SK-N-SH (cell line): ENCODE measurements around the gene RAPGEF4. TPM values are rescaled to one million over a fixed set of nuclear protein-coding genes. Genes with fewer than 3 reads are reported as not detected.

ENCODE experiments used
- CTCF ChIA-PET: fragments of 300-600, 350-600 bp; formaldehyde crosslinking; extraction: SDS; loops from one replicate; lab custom pipeline; 2021; lab: Yijun Ruan, JAX
- POLR2A ChIA-PET: fragments of 350-600 bp; sonication (Branson Sonifier 250); formaldehyde crosslinking; extraction: SDS; loops from one replicate; lab custom pipeline; 2020; ENCODE audit warnings: antibody characterized with exemption, inconsistent platforms; lab: Yijun Ruan, JAX
- DNase-seq: peaks from one replicate; pipeline ENCODE4 v3.0.0; 2012
- H2AFZ ChIP-seq: fragments of 200-600 bp; sonication (generic); 2 replicates; pipeline ENCODE4 v1.8.1; 2016; ENCODE audit warnings: antibody characterized with exemption, mild to moderate bottlenecking, low read depth
- H3F3A ChIP-seq: fragments of 200-600 bp; sonication (generic); replicated peaks from 2 replicates; pipeline ENCODE3; 2016; ENCODE audit warnings: antibody characterized with exemption, mild to moderate bottlenecking; ENCODE audit not compliant: insufficient read depth
- H3K27ac ChIP-seq, 2 experiments: fragments of 200-500 bp in 1 of 2; fragments of 200-600 bp in 1 of 2; sonication (Bioruptor generic) in 1 of 2; sonication (generic), shearing (Covaris generic) in 1 of 2; 2 replicates each; pipeline versions ENCODE4 v1.5.1 to v1.6.1; 2014 to 2016; ENCODE audit warnings: low read depth in 2 of 2, inconsistent platforms in 1 of 2, low read length in 1 of 2, mild to moderate bottlenecking in 1 of 2, mixed read lengths in 1 of 2
- H3K27me3 ChIP-seq: fragments of 200-600 bp; sonication (generic), shearing (Covaris generic); 2 replicates; pipeline ENCODE4 v1.6.1; 2016; ENCODE audit warnings: mixed run types; ENCODE audit not compliant: insufficient read depth
- H3K36me3 ChIP-seq, 2 experiments: fragments of 200-500 bp in 1 of 2; fragments of 200-600 bp in 1 of 2; sonication (Bioruptor generic) in 1 of 2; sonication (generic) in 1 of 2; replicated peaks in 1 of 2; 2 replicates each; pipeline versions ENCODE3 to v1.5.1; 2014 to 2016; ENCODE audit warnings: low read length in 1 of 2, mild to moderate bottlenecking in 1 of 2; ENCODE audit not compliant: insufficient read depth in 2 of 2, control insufficient read depth in 1 of 2
- H3K4me1 ChIP-seq, 2 experiments: fragments of 200-500 bp in 1 of 2; fragments of 200-600 bp in 1 of 2; sonication (Bioruptor generic) in 1 of 2; sonication (generic), shearing (Covaris generic) in 1 of 2; 2 replicates each; pipeline versions ENCODE4 v1.5.1 to v1.6.1; 2014 to 2016; ENCODE audit warnings: low read depth in 1 of 2, low read length in 1 of 2, mixed run types in 1 of 2; ENCODE audit not compliant: insufficient read depth in 2 of 2, control insufficient read depth in 1 of 2
- H3K4me2 ChIP-seq: fragments of 200-600 bp; sonication (generic), shearing (Covaris generic); 2 replicates; pipeline ENCODE4 v1.6.1; 2017; ENCODE audit warnings: mixed run types
- H3K4me3 ChIP-seq, 2 experiments: fragments of 200-500 bp in 1 of 2; fragments of 200-600 bp in 1 of 2; sonication (Bioruptor generic) in 1 of 2; sonication (generic), shearing (Covaris generic) in 1 of 2; 2 replicates each; pipeline versions ENCODE4 v1.5.1 to v1.8.1; 2014 to 2016; ENCODE audit warnings: low read depth in 2 of 2, inconsistent platforms in 1 of 2, low read length in 1 of 2, mild to moderate bottlenecking in 1 of 2, mixed read lengths in 1 of 2, moderate library complexity in 1 of 2
- H3K79me2 ChIP-seq: fragments of 200-600 bp; sonication (generic); 2 replicates; pipeline ENCODE4 v1.8.1; 2017; ENCODE audit warnings: mild to moderate bottlenecking; ENCODE audit not compliant: insufficient read depth
- H3K9ac ChIP-seq: fragments of 200-600 bp; sonication (generic); 2 replicates; pipeline ENCODE4 v1.6.1; 2017; ENCODE audit warnings: mixed run types
- H3K9me2 ChIP-seq: fragments of 200-600 bp; sonication (generic); 2 replicates; pipeline ENCODE4 v1.6.1; 2017; ENCODE audit warnings: mixed run types
- H3K9me3 ChIP-seq: fragments of 200-600 bp; sonication (generic); 2 replicates; pipeline ENCODE4 v1.6.1; 2017; ENCODE audit warnings: mixed run types, mild to moderate bottlenecking, moderate library complexity
- H4K20me1 ChIP-seq: fragments of 200-600 bp; sonication (generic); 2 replicates; pipeline ENCODE4 v1.6.1; 2017; ENCODE audit warnings: mild to moderate bottlenecking, mixed run types; ENCODE audit not compliant: insufficient read depth
- CTCF ChIP-seq: fragments of 200-600 bp; sonication (generic); IDR thresholded peaks from 2 replicates; pipeline ENCODE4 v1.6.1; 2017; ENCODE audit warnings: antibody characterized with exemption, mild to moderate bottlenecking, moderate library complexity
- EP300 ChIP-seq, 2 experiments: IDR thresholded peaks; 2 replicates each; pipeline versions ENCODE4 v1.4.0 to v1.6.1; 2012; ENCODE audit warnings: borderline replicate concordance in 1 of 2, low read depth in 1 of 2, low read length in 1 of 2
- FOSL2 ChIP-seq: IDR thresholded peaks from 2 replicates; pipeline ENCODE4 v1.4.0; 2012; ENCODE audit warnings: low read depth, mild to moderate bottlenecking, moderate library complexity, borderline replicate concordance
- FOXJ3 ChIP-seq: sonication (generic); formaldehyde crosslinking; IDR thresholded peaks from 2 replicates; pipeline ENCODE4 v1.5.1; 2020; ENCODE audit warnings: mild to moderate bottlenecking, missing genetic modification reagents
- GABPA ChIP-seq: IDR thresholded peaks from 2 replicates; pipeline ENCODE4 v1.4.0; 2012; ENCODE audit warnings: low read depth, mild to moderate bottlenecking
- JUND ChIP-seq: IDR thresholded peaks from 2 replicates; pipeline ENCODE4 v1.4.0; 2012
- NFIC ChIP-seq: IDR thresholded peaks from 2 replicates; pipeline ENCODE4 v1.4.0; 2012; ENCODE audit warnings: borderline replicate concordance
- POLR2AphosphoS5 ChIP-seq: IDR thresholded peaks from 2 replicates; pipeline ENCODE4 v1.6.1; 2012; ENCODE audit warnings: low read depth, low read length
- RCOR1 ChIP-seq: fragments of 150-350 bp; IDR thresholded peaks from 2 replicates; pipeline ENCODE4 v1.6.1; 2017; ENCODE audit warnings: antibody characterized with exemption, low read length
- SIN3A ChIP-seq: IDR thresholded peaks from 2 replicates; pipeline ENCODE4 v1.6.1; 2012; ENCODE audit warnings: low read depth, mild to moderate bottlenecking, low read length, moderate library complexity, borderline replicate concordance
- TAF1 ChIP-seq: IDR thresholded peaks from 2 replicates; pipeline ENCODE4 v1.6.1; 2012; ENCODE audit warnings: low read depth, mild to moderate bottlenecking, low read length, moderate library complexity, borderline replicate concordance
- TCF12 ChIP-seq: IDR thresholded peaks from 2 replicates; pipeline ENCODE4 v1.4.0; 2012
- TEAD4 ChIP-seq: IDR thresholded peaks from 2 replicates; pipeline ENCODE4 v1.4.0; 2012; ENCODE audit warnings: mild to moderate bottlenecking, borderline replicate concordance; ENCODE audit not compliant: insufficient read depth
- WGBS: methylation state at CpG from one replicate; pipeline ENCODE4 v1.1.6; 2017; ENCODE audit warnings: low lambda C conversion rate; 5-methylcytosine and 5-hydroxymethylcytosine counted together
- polyA plus RNA-seq, 3 experiments: library from polyadenylated mRNA; depleted of rRNA; stranded (reverse); fragments of >200 nt; gene quantifications; 2 replicates each; pipeline ENCODE4 v1.2.3, GENCODE V29; 2012
- TF ChIP-seq, protein P1 (sequence below): IDR thresholded peaks from 2 replicates; pipeline ENCODE4; 2012

The RAPGEF4 gene
- polyA plus RNA-seq, 1 of the 3 experiments (the other 2 are of a cell fraction), result 0.30 TPM

- no peak for TF ChIP-seq NFIC
- no peak for TF ChIP-seq EP300 (IDR thresholded peaks at IDR 0.05; ENCODE audit: borderline replicate concordance in 1 of 2, low read depth in 1 of 2, low read length in 1 of 2)
- no peak for TF ChIP-seq CTCF
- no peak for TF ChIP-seq SIN3A
- no peak for TF ChIP-seq RCOR1
- no peak for TF ChIP-seq POLR2AphosphoS5
- TF ChIP-seq GABPA, result no peak
- TF ChIP-seq TAF1, result no peak
- no peak for TF ChIP-seq FOSL2
- TF ChIP-seq, protein P1, sequence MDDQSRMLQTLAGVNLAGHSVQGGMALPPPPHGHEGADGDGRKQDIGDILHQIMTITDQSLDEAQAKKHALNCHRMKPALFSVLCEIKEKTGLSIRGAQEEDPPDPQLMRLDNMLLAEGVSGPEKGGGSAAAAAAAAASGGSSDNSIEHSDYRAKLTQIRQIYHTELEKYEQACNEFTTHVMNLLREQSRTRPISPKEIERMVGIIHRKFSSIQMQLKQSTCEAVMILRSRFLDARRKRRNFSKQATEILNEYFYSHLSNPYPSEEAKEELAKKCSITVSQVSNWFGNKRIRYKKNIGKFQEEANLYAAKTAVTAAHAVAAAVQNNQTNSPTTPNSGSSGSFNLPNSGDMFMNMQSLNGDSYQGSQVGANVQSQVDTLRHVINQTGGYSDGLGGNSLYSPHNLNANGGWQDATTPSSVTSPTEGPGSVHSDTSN, result no peak
- TF ChIP-seq TEAD4, result no peak
- no peak for TF ChIP-seq TCF12
- no peak for TF ChIP-seq JUND
- TF ChIP-seq FOXJ3 (CRISPR knock-in tag), result no peak
- H2AFZ ChIP-seq, result no peak overlapping the region
- no peaks in the 10 kb centered on the region for H3K79me2 ChIP-seq
- H3K4me3 ChIP-seq, result no peak overlapping the region
- H4K20me1 ChIP-seq, result no peaks in the 10 kb centered on the region
- H3K27ac ChIP-seq, result no peak overlapping the region; a peak in 1 of 4 replicates
- no peaks in the 10 kb centered on the region for H3K36me3 ChIP-seq
- 60% methylated on average over 1 of the region's 1 CpG for WGBS
- H3K4me2 ChIP-seq, result no peak overlapping the region
- no peak for DNase-seq
- peaks cover 7% of the 10 kb centered on the region; the same call in 1 of the 2 replicates for H3K27me3 ChIP-seq
- CTCF ChIA-PET, result interaction anchor here (1.3 to 8.2 kb wide), 2 partner anchors 10 to 27 kb away, joined by 3 to 69 read pairs; no protein-coding TSS in a partner anchor
- no peak overlapping the region for H3K9ac ChIP-seq
- POLR2A ChIA-PET, result no interaction called here
- H3K9me3 ChIP-seq, result no peaks in the 10 kb centered on the region
- H3F3A ChIP-seq, result no peaks in the 10 kb centered on the region
- H3K9me2 ChIP-seq, result no peaks in the 10 kb centered on the region
- H3K4me1 ChIP-seq, result peaks cover 0 to 36% of the 10 kb centered on the region in 2 experiments; a peak in 2 of 4 replicates
Observed at GRCh38 chr2:172904236-172904635, 168.6 kb downstream of the RAPGEF4 start.
